GM12872 (cell line): Measurements from ENCODE around the gene GRM8.

Experiments
- CTCF ChIP-seq: IDR thresholded peaks from 3 replicates; pipeline ENCODE4 v1.5.1; 2011; ENCODE audit warnings: low read depth, mild to moderate bottlenecking, low read length, moderate library complexity; ENCODE audit not compliant: insufficient read depth

The GRM8 gene

GRCh38 chr7:126996659-126997058, 256.1 kb downstream of the GRM8 start:
- TF ChIP-seq CTCF: no peak

DNA sequence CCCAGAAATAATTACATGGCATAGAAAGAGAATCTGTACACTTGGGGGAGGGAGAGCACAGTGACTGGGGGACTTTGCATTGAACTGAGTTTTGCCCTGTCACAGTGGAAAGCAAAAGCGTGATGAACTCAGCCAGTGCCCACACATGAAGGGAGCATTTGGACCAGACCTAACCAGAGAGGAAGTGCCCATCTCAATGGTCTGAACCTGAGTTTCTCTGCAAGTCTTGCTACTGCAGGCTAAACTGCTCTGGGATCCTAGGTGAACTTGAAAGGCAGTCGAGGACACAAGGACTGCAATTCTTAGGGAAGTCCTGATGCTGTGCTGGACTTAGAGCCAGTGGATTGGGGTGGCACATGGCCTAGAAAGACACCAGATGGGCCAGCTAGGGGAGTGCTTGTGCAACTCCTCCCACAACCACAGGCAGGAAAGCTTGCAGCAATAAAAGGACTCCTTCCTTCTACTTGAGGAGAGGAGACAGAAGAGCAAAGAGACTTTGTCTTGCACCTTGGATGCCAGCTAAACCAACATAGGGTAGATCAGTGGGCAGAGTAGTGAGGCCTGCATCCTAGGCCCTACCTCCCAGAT, 259.0 kb downstream of the GRM8 start:
- TF ChIP-seq CTCF: no peak

GRCh38 chr7:126988022-126988421, 264.7 kb downstream of the GRM8 start:
- no peak for TF ChIP-seq CTCF

DNA sequence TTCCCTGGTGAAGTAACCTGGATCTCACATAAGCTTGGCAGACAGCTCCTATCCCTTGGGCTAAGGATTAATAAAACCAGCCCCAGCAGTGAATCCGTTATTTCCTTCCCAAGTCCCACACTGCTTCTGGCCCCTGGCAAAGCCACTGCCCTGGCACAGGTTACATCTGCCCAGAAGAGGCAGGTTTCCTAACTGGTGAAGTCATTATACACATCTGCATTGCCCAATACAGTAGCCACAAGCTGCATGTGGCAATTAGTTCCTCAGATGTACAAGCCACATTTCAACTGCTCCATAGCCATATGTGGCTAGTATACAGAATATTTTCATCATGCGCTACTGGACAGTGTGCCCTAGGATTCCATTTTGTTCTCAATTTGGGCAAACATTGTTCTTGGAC, 273.0 kb downstream of the GRM8 start:
- no peak for TF ChIP-seq CTCF

GRCh38 chr7:126978865-126979264, 273.9 kb downstream of the GRM8 start:
- TF ChIP-seq CTCF: no peak

DNA sequence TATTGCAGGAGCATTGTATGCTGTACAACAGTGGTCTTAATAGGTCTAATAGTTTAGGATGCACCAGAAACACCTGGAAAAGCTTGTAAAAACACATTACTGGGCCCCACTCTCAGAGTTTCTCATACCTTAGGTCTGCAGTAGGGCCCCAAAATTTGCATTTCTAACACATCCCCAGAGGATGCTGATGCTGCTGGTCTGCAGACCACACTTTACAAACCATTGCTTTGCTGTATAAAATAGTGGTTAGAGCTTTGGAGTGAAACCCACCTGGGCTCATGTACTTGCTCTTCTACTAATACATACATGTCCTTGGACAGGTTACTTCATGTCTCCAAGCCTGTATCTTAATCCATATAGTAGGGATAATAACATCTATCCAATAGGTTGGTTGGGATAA, 279.7 kb downstream of the GRM8 start:
- no peak for TF ChIP-seq CTCF

DNA sequence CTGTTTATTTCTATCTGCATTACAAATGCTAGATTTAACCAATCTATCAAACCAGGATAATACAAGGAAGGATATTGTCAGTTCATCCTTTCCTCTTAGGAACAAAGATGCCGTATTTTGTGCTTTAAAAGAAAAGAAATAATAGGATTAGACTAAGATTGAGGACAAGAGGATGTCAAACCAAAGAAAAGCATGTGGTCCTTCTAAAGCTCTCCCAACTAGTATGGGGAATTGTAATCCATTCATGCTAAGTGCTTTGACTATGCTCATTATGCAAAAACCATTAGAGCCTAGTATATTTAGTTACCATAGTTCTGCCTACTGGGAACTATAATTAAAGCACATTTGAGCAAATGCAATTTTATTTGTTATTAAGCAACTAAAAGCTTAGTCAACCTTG, 280.2 kb downstream of the GRM8 start:
- TF ChIP-seq CTCF: no peak

DNA sequence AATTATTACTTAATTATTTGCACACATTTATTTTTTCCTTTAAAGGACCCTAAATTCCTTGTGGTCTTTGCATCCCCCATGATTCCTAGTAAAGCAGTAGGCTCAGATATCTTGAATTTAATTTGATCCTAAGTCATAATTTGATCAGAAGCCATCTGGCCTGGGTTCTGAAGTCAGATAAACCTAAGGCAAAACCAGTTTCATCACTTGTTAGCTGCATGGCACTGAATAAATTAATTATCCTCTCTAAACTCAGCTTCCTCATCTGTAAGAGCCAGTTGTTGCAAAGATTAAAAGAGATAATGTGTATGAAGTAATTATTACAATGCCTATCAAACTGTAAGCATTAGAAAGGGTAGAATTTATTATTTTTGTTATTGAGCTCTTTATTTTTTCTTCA, 293.1 kb downstream of the GRM8 start:
- no peak for TF ChIP-seq CTCF
